ENCODE measurements around the gene RGS16. TPM values are rescaled to one million over a fixed set of nuclear protein-coding genes. Genes with fewer than 3 reads are reported as not detected.

RGS16 gene
- polyA plus RNA-seq, 6 donors from 2014 or later: 0.52 to 8.9 (median 1.8) TPM

DNA sequence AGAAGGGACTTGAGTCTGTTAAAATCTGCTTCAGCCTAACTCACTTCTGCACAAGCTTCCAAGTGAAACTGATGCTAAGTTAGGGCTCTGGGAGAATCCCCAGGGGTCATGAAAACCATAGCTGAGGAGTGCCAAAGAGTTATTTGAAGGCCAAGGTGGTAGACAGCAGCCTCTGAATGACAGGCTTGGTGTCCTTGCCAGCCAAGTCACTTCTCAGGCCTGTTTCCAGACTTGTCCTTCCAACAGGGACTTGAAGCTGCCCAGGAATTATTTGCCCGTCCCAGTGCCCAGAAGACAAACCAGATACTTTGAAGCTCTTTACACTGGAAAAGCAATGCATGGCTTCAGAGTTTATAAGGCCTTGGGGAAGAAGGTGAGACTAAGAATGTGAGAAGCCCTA, 48.7 kb downstream of the RGS16 start:
- no peak overlapping the region for H3K4me3 Mint-ChIP-seq
- peaks cover 7 to 26% (median 10%) of the 10 kb centered on the region in 7 donors for H3K9me3 Mint-ChIP-seq
- H3K4me1 Mint-ChIP-seq: no peaks in the 10 kb centered on the region
- H3K36me3 Mint-ChIP-seq: peaks cover 0 to 16% of the 10 kb centered on the region in 2 donors
- peak overlapping the region in 1 of 6 donors; percentile 19 for H3K27ac Mint-ChIP-seq
- no peak for ATAC-seq (ENCODE audit: low read depth in 2 of 2)
- DNase-seq: no peak
- H3K27me3 Mint-ChIP-seq: peaks cover 0 to 8% (median 0%) of the 10 kb centered on the region in 3 donors

- DNase-seq (no peak), ATAC-seq (ENCODE audit: low read depth in 2 of 2) (no peak)
- Mint-ChIP-seq H3K4me3 (no peak overlapping the region), H3K36me3 (peaks cover 0 to 8% of the 10 kb centered on the region in 2 donors), H3K9me3 (peaks cover 5 to 26% (median 11%) of the 10 kb centered on the region in 7 donors), H3K27ac (no peak overlapping the region), H3K4me1 (no peaks in the 10 kb centered on the region), H3K27me3 (peaks cover 0 to 3% (median 3%) of the 10 kb centered on the region in 3 donors)
These were observed 51.7 kb downstream of the RGS16 start for GRCh38 chr1:182552527-182552926.

DNA sequence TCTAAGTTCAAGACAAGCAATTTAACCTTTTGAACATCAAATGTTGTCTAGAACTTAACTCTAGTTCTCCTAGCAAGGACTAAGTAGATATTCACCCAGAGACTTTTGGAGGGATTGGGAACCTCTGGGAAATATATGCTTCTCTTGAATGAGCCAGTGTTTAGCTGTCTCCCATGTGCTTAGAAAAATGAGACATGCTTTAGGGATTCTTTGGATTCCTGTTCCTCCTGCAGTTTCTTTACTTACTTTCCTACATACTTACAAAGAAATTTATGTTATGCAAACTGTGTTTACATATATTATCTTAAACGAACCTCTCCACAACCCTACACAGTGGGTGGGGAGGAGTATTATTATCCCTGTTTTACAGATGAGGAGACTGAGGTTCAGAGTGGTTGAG, 54.4 kb downstream of the RGS16 start:
- peaks cover 0 to 8% of the 10 kb centered on the region in 2 donors for H3K36me3 Mint-ChIP-seq
- DNase-seq (no peak), ATAC-seq (ENCODE audit: low read depth in 2 of 2) (no peak)
- H3K27me3 Mint-ChIP-seq: peaks cover 0 to 15% (median 10%) of the 10 kb centered on the region in 3 donors
- H3K4me1 Mint-ChIP-seq: no peaks in the 10 kb centered on the region
- no peak overlapping the region for H3K4me3 Mint-ChIP-seq
- H3K9me3 Mint-ChIP-seq: peaks cover 5 to 26% (median 11%) of the 10 kb centered on the region in 7 donors
- H3K27ac Mint-ChIP-seq: no peak overlapping the region

DNA sequence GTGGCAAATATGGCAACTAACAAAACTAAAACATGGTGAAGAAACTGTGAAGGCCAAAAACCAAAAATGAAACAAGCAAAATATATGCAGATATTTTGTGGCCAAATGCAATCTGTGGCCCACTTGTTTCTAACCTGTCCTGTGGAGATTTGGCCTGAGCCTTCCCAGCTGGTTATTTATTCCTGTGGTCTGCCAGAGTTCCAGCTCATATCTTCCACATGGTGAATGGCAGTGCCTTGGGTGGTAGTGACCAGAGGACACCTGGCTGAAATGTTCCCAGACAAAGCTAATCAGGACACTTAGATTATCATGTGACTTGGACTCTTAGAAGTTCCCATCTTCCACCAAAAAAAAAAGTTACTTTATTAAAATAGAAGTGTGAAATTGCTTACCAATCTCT, 54.8 kb downstream of the RGS16 start:
- Mint-ChIP-seq H3K27ac (no peak overlapping the region), H3K4me1 (no peaks in the 10 kb centered on the region), H3K9me3 (peaks cover 5 to 25% (median 11%) of the 10 kb centered on the region in 7 donors), H3K27me3 (peaks cover 0 to 20% (median 10%) of the 10 kb centered on the region in 3 donors), H3K36me3 (peaks cover 0 to 8% of the 10 kb centered on the region in 2 donors), H3K4me3 (no peak overlapping the region)
- ATAC-seq (ENCODE audit: low read depth in 2 of 2) (no peak), DNase-seq (no peak)

Other genes starting within 250 kb of the RGS16 start
- 10 to 100 TPM; 35.7 to 93.8 (median 65.5) TPM for gene GLUL, start 212.6 kb downstream of the RGS16 start, polyA plus RNA-seq (ENCODE audit: low read depth in 6 of 6)
- gene TEDDM1, start 203.7 kb downstream of the RGS16 start, polyA plus RNA-seq (ENCODE audit: low read depth in 6 of 6): under 1 TPM in 4 of 6 donors, not detected in 2; 0.13 to 0.34 (median 0.23) TPM
- gene RGSL1, start 154.2 kb downstream of the RGS16 start, polyA plus RNA-seq (ENCODE audit: low read depth in 6 of 6): under 1 TPM in 1 of 6 donors, not detected in 5; 0.13 TPM
- gene RNASEL, start 15.1 kb downstream of the RGS16 start, polyA plus RNA-seq (ENCODE audit: low read depth in 6 of 6): 10 to 100 TPM in 1 of 6 donors, 1 to 10 TPM in 5; 5.0 to 10.1 (median 7.1) TPM
- not detected for gene RGS8, start 80.2 kb upstream of the RGS16 start, polyA plus RNA-seq (ENCODE audit: low read depth in 6 of 6)
- gene NPL, start 185.4 kb upstream of the RGS16 start, polyA plus RNA-seq (ENCODE audit: low read depth in 6 of 6): 1 to 10 TPM; 1.5 to 5.7 (median 3.6) TPM
- 100 to 1,000 TPM in 3 of 6 donors, 10 to 100 TPM in 3; 84.6 to 109 (median 98.8) TPM for gene DHX9, start 235.0 kb upstream of the RGS16 start, polyA plus RNA-seq (ENCODE audit: low read depth in 6 of 6)

Measured in naive B cell (primary cell).